ENCODE data around the gene MLC1.

The MLC1 gene

DNA sequence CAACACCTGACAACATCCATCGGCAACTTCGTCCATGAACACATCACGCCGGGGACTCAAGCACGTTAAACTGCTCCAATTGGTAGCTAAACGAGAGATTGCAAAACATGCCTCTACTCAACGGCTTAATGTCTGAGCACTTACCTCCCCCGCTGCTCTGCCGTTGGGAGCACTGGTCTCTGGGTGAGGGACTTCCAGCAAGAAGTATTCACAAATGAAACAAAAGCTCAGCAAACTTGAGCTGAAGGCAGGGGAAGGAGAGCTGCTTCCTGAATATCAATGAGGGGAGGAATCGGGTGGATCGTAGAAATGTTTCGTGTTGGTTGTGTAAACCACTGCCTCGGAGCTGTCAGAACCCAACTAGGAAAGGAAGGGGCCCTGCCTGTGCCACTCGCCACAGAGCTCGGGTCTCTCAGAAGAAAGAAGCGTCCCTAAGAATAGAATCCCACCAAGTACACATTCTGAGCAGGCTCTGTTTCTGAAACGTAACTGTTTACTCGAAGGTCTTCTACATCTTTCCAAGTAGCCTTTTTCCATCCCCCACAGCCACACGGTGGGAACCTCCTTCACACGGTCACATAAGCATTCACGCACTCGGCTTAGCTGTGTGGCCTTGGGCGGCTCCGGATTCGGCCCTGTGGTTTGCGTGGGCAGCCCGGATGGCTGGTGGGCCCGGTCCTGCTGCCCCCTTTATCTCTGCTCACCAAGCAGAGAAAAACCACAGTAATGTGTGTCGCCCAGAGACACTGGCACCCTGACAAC is at the start of gene MLC1:
Gene MLC1, minus strand, starts transcription at position 216 of the 762 bp plus-strand sequence. CDS start 524 bp downstream, outside the sequence.
- H3K36me3 ChIP-seq (ENCODE audit: insufficient read depth) = no peaks in the 10 kb centered on the region
- H3K27ac ChIP-seq = no peak within 1 kb of the TSS
- peaks cover 7% of the 10 kb centered on the region; the same call in 1 of the 2 replicates for H3K27me3 ChIP-seq (ENCODE audit: insufficient read depth, low read depth)
- H3K4me2 ChIP-seq = no peak within 1 kb of the TSS
- no peak within 1 kb of the TSS for H3K9ac ChIP-seq
- H3K4me1 ChIP-seq (ENCODE audit: low read depth, poor library complexity, severe bottlenecking) = no peaks in the 10 kb centered on the region
- no peak within 1 kb of the TSS for H3K4me3 ChIP-seq (IDR thresholded peaks at IDR 0.05; ENCODE audit: insufficient read depth, low read depth, low read length)
- no peaks in the 10 kb centered on the region for H3K79me2 ChIP-seq (ENCODE audit: insufficient read depth, low read depth)
- TF ChIP-seq, protein P1, sequence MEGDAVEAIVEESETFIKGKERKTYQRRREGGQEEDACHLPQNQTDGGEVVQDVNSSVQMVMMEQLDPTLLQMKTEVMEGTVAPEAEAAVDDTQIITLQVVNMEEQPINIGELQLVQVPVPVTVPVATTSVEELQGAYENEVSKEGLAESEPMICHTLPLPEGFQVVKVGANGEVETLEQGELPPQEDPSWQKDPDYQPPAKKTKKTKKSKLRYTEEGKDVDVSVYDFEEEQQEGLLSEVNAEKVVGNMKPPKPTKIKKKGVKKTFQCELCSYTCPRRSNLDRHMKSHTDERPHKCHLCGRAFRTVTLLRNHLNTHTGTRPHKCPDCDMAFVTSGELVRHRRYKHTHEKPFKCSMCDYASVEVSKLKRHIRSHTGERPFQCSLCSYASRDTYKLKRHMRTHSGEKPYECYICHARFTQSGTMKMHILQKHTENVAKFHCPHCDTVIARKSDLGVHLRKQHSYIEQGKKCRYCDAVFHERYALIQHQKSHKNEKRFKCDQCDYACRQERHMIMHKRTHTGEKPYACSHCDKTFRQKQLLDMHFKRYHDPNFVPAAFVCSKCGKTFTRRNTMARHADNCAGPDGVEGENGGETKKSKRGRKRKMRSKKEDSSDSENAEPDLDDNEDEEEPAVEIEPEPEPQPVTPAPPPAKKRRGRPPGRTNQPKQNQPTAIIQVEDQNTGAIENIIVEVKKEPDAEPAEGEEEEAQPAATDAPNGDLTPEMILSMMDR (conservative IDR thresholded peaks at IDR 0.05; ENCODE audit: low read depth, low read length) = no peak
- H2AFZ ChIP-seq (ENCODE audit: low read depth) = no peak within 1 kb of the TSS
- H4K20me1 ChIP-seq (ENCODE audit: insufficient read depth) = no peaks in the 10 kb centered on the region

DNA sequence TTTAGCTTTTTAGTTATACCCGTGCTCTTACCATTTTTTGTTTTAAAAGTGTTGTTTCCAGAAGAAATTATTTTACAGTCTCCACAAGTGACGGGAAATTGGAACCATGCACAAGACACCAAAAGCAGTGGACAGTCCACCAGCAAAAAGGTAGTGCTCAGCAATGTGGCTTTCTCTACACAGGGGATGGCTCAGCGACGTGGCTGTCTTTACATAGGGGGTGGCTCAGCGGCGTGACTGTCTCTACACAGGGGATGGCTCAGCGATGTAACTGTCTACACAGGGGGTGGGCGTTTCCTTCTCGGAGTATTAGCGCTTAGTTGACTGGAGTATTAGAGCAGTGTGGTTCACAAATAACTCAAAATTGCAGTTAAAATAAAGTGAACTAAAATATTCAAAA is 49.3 kb upstream of the MLC1 start:
- no peak overlapping the region for H3K4me2 ChIP-seq
- H3K27me3 ChIP-seq (ENCODE audit: insufficient read depth, low read depth) = no peaks in the 10 kb centered on the region
- no peak overlapping the region for H3K27ac ChIP-seq
- peaks cover 17% of the 10 kb centered on the region for H3K4me1 ChIP-seq (ENCODE audit: low read depth, poor library complexity, severe bottlenecking)
- no peak overlapping the region for H2AFZ ChIP-seq (ENCODE audit: low read depth)
- H3K9ac ChIP-seq = no peak overlapping the region
- no peaks in the 10 kb centered on the region for H3K79me2 ChIP-seq (ENCODE audit: insufficient read depth, low read depth)
- no peaks in the 10 kb centered on the region for H3K36me3 ChIP-seq (ENCODE audit: insufficient read depth)
- no peak overlapping the region for H3K4me3 ChIP-seq (IDR thresholded peaks at IDR 0.05; ENCODE audit: insufficient read depth, low read depth, low read length)
- TF ChIP-seq, protein P1 (conservative IDR thresholded peaks at IDR 0.05; ENCODE audit: low read depth, low read length) = no peak
- H4K20me1 ChIP-seq (ENCODE audit: insufficient read depth) = no peaks in the 10 kb centered on the region

DNA sequence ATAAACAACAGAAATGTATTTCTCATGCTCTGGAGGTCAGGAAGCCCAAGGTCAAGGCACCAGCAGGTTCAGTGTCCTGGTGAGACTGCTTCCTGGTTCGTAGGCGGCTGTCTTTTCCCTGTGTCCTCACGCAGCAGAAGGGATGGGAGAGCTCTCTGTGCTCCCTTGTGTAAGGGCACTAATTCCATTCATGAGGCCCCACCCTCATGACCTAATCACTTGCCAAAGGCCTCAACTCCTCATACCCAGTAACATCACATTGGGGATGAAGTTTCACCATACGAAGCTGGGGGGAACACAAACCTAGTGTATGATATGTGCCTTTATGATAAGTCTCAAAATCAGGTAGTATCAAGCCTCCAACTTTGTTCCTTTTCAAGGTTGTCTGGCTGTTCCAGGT is 46.7 kb upstream of the MLC1 start:
- H3K4me2 ChIP-seq = no peak overlapping the region
- no peaks in the 10 kb centered on the region for H4K20me1 ChIP-seq (ENCODE audit: insufficient read depth)
- H3K27ac ChIP-seq = no peak overlapping the region
- no peaks in the 10 kb centered on the region for H3K4me1 ChIP-seq (ENCODE audit: low read depth, poor library complexity, severe bottlenecking)
- TF ChIP-seq, protein P1 (conservative IDR thresholded peaks at IDR 0.05; ENCODE audit: low read depth, low read length) = no peak
- H2AFZ ChIP-seq (ENCODE audit: low read depth) = no peak overlapping the region
- no peak overlapping the region for H3K9ac ChIP-seq
- no peaks in the 10 kb centered on the region for H3K27me3 ChIP-seq (ENCODE audit: insufficient read depth, low read depth)
- no peaks in the 10 kb centered on the region for H3K79me2 ChIP-seq (ENCODE audit: insufficient read depth, low read depth)
- no peaks in the 10 kb centered on the region for H3K36me3 ChIP-seq (ENCODE audit: insufficient read depth)
- no peak overlapping the region for H3K4me3 ChIP-seq (IDR thresholded peaks at IDR 0.05; ENCODE audit: insufficient read depth, low read depth, low read length)

DNA sequence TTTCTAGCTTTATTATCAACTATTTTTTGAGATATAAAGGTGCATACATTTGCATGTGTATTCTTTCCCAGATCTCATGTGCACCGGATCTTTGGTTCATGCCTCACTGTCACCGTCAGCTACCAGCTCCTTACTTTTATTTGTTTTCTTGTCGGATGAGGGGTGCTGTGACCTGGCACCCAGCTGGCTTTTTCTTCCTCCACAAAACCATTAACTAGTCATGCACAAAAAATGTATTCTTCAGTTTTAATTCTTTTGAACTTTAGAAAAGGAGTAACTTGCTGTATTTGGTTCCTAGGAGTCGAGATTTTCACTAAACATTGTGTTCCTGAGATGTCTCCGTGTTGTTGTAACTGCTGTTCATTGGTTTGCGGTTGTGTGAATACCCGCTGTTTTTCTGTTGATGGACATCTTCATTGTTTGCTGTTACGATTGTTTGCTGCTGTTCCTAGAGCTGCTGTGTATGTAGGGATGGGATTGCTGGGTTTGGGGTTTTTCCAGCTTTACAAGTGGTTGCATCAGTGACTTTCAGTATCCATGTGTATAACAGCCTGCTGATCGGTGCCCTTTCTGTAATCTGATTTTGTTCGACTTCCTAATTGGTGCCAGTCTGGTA is 44.0 kb upstream of the MLC1 start:
- TF ChIP-seq, protein P1 (conservative IDR thresholded peaks at IDR 0.05; ENCODE audit: low read depth, low read length) = no peak
- no peak overlapping the region for H3K9ac ChIP-seq
- H4K20me1 ChIP-seq (ENCODE audit: insufficient read depth) = no peaks in the 10 kb centered on the region
- H3K27ac ChIP-seq = no peak overlapping the region
- H2AFZ ChIP-seq (ENCODE audit: low read depth) = no peak overlapping the region
- no peaks in the 10 kb centered on the region for H3K27me3 ChIP-seq (ENCODE audit: insufficient read depth, low read depth)
- H3K4me3 ChIP-seq (IDR thresholded peaks at IDR 0.05; ENCODE audit: insufficient read depth, low read depth, low read length) = no peak overlapping the region
- no peaks in the 10 kb centered on the region for H3K4me1 ChIP-seq (ENCODE audit: low read depth, poor library complexity, severe bottlenecking)
- no peaks in the 10 kb centered on the region for H3K79me2 ChIP-seq (ENCODE audit: insufficient read depth, low read depth)
- no peaks in the 10 kb centered on the region for H3K36me3 ChIP-seq (ENCODE audit: insufficient read depth)
- H3K4me2 ChIP-seq = no peak overlapping the region
